Progenitor cell of endocrine pancreas (in vitro differentiated cells): ENCODE data around the gene CRY2. TPM values are rescaled to one million over a fixed set of nuclear protein-coding genes. Genes with fewer than 3 reads are reported as not detected.

ENCODE experiments used
- DNase-seq: peaks from one replicate; pipeline ENCODE4 v3.0.0; 2021; ENCODE audit warnings: low spot score; ENCODE audit not compliant: unreplicated experiment
- H3K27ac Mint-ChIP-seq: 2 replicates; pipeline ENCODE4 v1.8.0; 2021; ENCODE audit warnings: mild to moderate bottlenecking, moderate library complexity, mixed read lengths
- H3K27me3 Mint-ChIP-seq: 2 replicates; pipeline ENCODE4 v1.8.0; 2021; ENCODE audit warnings: mixed read lengths
- H3K36me3 Mint-ChIP-seq: 2 replicates; pipeline ENCODE4 v1.8.0; 2022; ENCODE audit warnings: mixed read lengths; ENCODE audit not compliant: insufficient read depth
- H3K4me1 Mint-ChIP-seq: 2 replicates; pipeline ENCODE4 v1.8.0; 2021; ENCODE audit warnings: low read depth, mixed read lengths
- H3K4me3 Mint-ChIP-seq: 2 replicates; pipeline ENCODE4 v1.8.0; 2021; ENCODE audit warnings: low read depth, mild to moderate bottlenecking, moderate library complexity, mixed read lengths
- H3K9me3 Mint-ChIP-seq: 2 replicates; pipeline ENCODE4 v1.8.0; 2021; ENCODE audit warnings: low read depth, mixed read lengths
- CTCF ChIP-seq: fragments of 200-600 bp; sonication (generic); IDR thresholded peaks from one replicate; pipeline ENCODE4 v1.5.0; 2021; ENCODE audit warnings: antibody characterized with exemption, mild to moderate bottlenecking; ENCODE audit not compliant: unreplicated experiment
- total RNA-seq: library from RNA; stranded (reverse); gene quantifications from 2 replicates; pipeline ENCODE4 v1.2.1, GENCODE V29; 2021

Gene CRY2
- total RNA-seq, 1 donor from 2014 or later: 34.1 TPM

GRCh38 chr11:45921561-45922424 lies 74.5 kb downstream of the CRY2 start:
- H3K27ac Mint-ChIP-seq: peak overlapping the region; percentile 97
- peak overlapping the region; percentile 74 for H3K4me3 Mint-ChIP-seq
- no peak for TF ChIP-seq CTCF
- H3K4me1 Mint-ChIP-seq: peaks cover 24% of the 10 kb centered on the region
- DNase-seq: peak; percentile 93
- H3K9me3 Mint-ChIP-seq: no peaks in the 10 kb centered on the region
- H3K27me3 Mint-ChIP-seq: peaks cover 8% of the 10 kb centered on the region
- H3K36me3 Mint-ChIP-seq: no peaks in the 10 kb centered on the region

- peak within 1 kb of the TSS; percentile 80 for H3K4me3 Mint-ChIP-seq
- H3K9me3 Mint-ChIP-seq: no peaks in the 10 kb centered on the region
- peaks cover 8% of the 10 kb centered on the region for H3K27me3 Mint-ChIP-seq
- H3K36me3 Mint-ChIP-seq: no peaks in the 10 kb centered on the region
- no peak for TF ChIP-seq CTCF
- no peak for DNase-seq
- peaks cover 21% of the 10 kb centered on the region for H3K4me1 Mint-ChIP-seq
- H3K27ac Mint-ChIP-seq: peak within 1 kb of the TSS; percentile 97
These were observed 75.3 kb downstream of the CRY2 start, which contains the start of gene LARGE2 for GRCh38 chr11:45922425-45923082. Gene LARGE2, plus strand, starts transcription at chr11:45922656. Its CDS starts 227 bp downstream, at chr11:45922883.

- H3K27me3 Mint-ChIP-seq: peaks cover 8% of the 10 kb centered on the region
- peak overlapping the region; percentile 69 for H3K4me3 Mint-ChIP-seq
- peaks cover 16% of the 10 kb centered on the region for H3K4me1 Mint-ChIP-seq
- TF ChIP-seq CTCF: no peak
- no peaks in the 10 kb centered on the region for H3K36me3 Mint-ChIP-seq
- no peaks in the 10 kb centered on the region for H3K9me3 Mint-ChIP-seq
- no peak for DNase-seq
- H3K27ac Mint-ChIP-seq: peak overlapping the region; percentile 88
These were observed 77.0 kb downstream of the CRY2 start for GRCh38 chr11:45924036-45924915.

- Mint-ChIP-seq H3K36me3 (peaks cover under 1% of the 10 kb centered on the region), H3K4me1 (peaks cover 15% of the 10 kb centered on the region), H3K4me3 (no peak overlapping the region), H3K27me3 (peaks cover 8% of the 10 kb centered on the region), H3K9me3 (no peaks in the 10 kb centered on the region), H3K27ac (no peak overlapping the region)
- DNase-seq: no peak
- TF ChIP-seq CTCF: no peak
These were observed 77.7 kb downstream of the CRY2 start for GRCh38 chr11:45924927-45925326.

- H3K36me3 Mint-ChIP-seq: peaks cover 4% of the 10 kb centered on the region
- H3K4me1 Mint-ChIP-seq: peaks cover 12% of the 10 kb centered on the region
These were observed 78.3 kb downstream of the CRY2 start for GRCh38 chr11:45925550-45925949.

More at GRCh38 chr11:45925550-45925949, 78.3 kb downstream of the CRY2 start:
- no peak overlapping the region for H3K4me3 Mint-ChIP-seq
- peaks cover 8% of the 10 kb centered on the region for H3K27me3 Mint-ChIP-seq
- TF ChIP-seq CTCF: no peak
- DNase-seq: no peak
- H3K27ac Mint-ChIP-seq: no peak overlapping the region
- no peaks in the 10 kb centered on the region for H3K9me3 Mint-ChIP-seq
